Measurements from ENCODE around the gene SNX10.

SNX10 gene

DNA sequence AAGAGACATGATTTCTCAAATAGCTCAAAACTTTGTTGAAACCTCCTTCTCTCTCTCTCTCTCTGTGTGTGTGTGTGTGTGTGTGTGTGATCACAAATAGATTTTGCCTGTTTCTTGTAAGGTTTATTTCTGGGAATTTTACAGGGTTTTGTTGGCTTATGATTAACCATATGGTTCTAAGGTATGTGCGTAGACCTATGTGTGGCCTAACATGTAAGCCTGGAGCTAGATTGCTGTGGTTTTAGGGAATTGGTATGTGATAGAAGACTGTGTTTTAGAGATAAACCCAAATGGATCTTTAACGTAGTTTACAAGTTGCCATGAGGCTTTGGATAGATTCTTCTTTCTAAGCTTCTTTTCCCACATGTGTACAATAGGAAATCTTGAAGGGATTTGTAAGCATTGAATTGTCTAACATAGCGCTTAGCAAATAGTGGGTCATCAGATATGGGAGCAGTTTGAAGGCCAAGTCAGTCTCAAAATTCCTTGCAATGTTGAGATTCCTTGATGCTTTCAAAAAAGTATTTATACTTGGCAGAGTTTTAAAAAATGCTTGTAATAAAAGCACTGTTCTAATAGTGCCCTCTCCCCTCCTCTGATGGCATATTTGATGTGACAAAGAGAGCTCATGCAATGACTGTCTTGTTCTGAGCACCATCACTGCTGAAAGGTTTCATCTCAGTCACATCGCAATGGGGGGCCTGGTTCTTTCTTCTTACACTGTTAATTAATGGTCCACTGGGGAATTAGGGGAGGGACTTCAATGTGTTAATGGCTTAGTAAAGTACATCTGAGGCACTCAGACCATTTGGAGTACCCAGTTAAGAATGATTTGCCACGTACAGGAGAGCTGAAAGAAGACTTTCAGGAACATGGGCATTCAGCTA lies 118.2 kb downstream of the SNX10 start:
- FAIRE-seq, result no peak

DNA sequence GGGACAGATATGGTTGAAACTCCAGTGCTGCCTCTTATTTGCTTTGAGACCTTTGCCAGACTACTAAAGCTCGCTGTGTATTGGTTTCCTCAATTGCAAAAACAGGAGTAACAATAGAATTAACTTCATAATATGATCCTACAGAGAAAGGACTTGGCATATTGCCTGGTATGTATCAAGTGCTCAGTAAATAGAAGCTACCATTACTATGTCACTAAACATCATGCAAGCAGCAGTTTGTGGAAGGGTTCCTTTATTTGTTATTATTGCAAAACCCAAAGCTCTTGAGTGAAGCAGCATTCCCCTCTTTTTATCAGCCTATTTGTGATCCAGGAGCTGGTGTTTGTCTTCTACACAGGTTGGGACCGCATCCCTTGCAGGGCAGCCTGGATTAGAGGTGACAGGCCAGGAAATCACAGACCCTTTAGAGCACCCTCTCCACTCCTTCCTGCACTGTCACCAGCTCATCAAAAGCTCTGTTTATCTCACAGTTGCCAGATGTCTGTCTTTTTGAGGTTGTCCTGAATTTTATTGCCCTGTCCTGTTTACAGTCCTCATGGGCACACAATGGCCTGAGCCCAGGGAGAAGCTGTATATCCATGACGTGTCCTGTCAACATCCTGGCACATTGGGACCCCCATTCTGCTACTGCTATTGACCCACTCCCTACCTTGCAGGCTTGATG lies 121.5 kb downstream of the SNX10 start:
- FAIRE-seq, result no peak

DNA sequence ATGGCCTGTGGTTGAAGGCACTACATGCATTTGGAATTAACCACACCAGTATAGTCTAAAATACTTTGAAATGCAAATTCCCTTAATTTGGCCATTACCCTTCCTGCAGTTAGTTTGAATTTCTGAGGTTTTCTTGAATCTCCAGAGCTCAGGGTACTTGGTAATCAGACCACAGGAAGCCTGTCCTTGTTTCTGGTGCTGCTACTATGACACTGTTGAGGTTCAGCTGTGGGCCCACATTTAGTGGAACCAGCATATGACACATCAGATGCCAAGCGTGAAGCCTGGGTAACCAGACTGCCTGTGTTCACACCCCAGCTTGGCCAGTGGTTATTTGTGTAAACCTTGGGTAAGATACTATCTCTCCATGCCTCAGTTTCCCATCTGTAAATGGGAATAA lies 124.3 kb downstream of the SNX10 start:
- no peak for FAIRE-seq

GRCh38 chr7:26417911-26418413 lies 126.3 kb downstream of the SNX10 start:
- FAIRE-seq, result no peak

DNA sequence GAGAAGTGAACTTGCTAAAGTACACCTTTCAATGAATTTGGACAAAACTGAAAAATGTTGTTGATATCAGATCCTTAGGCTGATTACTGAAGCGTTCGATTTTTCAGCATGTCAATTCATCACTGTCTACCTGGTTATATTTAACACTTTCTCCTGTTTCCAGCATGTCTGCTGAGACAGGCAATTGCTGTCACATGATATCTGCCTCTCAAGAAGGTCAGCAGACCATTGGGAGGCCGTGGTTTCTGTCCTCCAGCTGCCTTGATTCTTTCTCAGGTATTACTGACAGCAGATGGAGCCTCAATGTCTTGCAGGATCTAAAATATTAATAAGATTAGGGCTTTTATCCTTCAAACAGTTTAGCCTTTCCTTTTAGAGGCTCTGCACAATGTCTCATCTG lies 127.5 kb downstream of the SNX10 start:
- no peak for FAIRE-seq

GRCh38 chr7:26420422-26421019 lies 128.9 kb downstream of the SNX10 start:
- FAIRE-seq, result no peak

DNA sequence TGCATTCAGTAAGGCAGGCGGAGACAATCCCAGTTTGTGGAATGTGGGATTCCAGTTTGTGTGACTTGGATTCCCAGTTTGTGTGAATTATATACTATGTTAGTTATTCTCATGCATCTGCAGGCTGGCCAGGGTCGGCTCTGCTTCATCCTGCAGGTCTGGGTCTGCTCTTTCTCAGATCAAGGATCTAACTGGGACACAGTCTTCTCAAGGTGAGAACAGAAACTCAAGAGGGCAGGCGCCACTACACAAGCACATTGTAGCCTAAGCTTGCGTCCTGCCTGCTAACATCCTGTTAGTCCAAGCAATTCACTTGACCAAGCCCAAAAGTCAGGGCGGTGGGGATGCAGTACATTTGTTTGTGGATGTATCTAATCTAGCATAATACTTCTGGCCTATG lies 131.1 kb downstream of the SNX10 start:
- no peak for FAIRE-seq

DNA sequence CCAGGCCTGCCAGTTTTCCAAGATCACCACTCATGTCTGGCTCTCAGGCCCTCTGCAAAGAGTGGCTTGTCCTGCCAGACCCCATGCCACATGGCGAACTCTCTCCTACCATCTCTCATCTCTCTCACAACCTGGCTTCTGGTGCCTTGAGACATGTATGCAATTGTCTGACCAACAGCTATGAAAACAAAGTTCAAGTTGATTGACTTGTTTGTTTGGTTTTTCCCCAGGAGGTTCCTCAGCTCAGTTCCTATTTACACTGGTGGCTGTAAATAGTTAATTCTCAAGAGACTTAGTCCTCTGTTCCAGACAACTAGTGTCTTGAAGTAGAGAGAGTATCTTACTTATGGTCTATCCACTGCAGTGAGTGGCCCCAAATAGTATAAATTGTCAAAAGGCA lies 131.8 kb downstream of the SNX10 start:
- no peak for FAIRE-seq
